T-helper 22 cell (primary cell): Measurements from ENCODE around the gene CLEC10A.

ENCODE experiments used
- DNase-seq: peaks from one replicate; pipeline ENCODE4 v3.0.0-alpha.2; 2020; ENCODE audit warnings: low read depth

The CLEC10A gene

DNA sequence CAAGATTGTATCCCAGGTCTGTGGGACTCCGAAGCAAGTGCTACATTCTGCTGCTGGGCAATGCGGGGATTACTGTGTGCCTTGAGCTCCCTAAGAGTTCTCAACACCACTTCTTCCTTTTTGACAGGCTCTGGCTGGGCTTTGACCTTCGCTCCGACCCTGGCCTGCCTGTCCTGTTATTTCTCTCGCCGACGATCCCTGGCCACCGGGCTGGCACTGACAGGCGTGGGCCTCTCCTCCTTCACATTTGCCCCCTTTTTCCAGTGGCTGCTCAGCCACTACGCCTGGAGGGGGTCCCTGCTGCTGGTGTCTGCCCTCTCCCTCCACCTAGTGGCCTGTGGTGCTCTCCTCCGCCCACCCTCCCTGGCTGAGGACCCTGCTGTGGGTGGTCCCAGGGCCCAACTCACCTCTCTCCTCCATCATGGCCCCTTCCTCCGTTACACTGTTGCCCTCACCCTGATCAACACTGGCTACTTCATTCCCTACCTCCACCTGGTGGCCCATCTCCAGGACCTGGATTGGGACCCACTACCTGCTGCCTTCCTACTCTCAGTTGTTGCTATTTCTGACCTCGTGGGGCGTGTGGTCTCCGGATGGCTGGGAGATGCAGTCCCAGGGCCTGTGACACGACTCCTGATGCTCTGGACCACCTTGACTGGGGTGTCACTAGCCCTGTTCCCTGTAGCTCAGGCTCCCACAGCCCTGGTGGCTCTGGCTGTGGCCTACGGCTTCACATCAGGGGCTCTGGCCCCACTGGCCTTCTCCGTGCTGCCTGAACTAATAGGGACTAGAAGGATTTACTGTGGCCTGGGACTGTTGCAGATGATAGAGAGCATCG lies 41.8 kb downstream of the CLEC10A start:
- DNase-seq, result no peak

DNA sequence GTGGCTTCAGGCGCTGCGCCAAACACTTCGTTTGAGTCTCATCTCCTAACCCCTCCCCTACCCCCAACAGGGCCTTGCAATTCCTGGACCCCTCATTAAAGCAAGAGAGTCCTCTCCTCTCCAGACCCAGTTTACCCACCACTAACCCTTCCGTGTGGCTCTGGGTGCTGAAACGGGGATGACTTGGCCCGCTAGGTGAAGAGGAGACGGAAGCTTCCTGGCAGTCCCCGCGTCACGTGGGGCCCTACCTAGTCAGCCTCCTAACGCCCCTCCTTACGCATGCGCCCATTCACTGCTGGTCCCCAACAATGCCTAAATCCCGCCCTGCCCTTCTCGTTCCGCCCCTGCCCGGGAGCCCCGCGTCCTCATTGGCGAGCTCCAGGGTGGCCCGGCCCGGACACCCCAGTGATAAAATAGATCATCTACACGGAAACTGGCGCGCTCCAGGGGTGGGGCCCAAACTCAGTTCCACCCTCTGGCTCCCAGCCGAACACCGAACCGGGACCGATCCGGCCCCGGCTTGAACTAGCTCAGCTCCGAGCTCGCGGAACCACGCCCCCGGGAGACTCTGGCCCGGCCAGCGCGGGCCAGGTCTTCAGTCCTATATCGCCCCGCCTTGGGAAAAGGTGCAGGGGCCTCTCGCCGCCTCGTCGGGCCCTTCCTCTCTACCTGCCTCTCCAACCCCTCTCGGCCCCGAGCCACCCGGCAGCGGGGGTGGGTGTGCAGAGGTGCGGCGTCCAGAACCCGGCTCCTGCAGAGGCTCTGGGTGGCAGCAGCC lies 44.3 kb downstream of the CLEC10A start, which contains the start of gene SLC16A13:
SLC16A13 (plus strand) TSS at position 425 of the 778 bp plus-strand sequence. CDS start 368 bp downstream, outside the sequence.
- DNase-seq, result peak; percentile 99

DNA sequence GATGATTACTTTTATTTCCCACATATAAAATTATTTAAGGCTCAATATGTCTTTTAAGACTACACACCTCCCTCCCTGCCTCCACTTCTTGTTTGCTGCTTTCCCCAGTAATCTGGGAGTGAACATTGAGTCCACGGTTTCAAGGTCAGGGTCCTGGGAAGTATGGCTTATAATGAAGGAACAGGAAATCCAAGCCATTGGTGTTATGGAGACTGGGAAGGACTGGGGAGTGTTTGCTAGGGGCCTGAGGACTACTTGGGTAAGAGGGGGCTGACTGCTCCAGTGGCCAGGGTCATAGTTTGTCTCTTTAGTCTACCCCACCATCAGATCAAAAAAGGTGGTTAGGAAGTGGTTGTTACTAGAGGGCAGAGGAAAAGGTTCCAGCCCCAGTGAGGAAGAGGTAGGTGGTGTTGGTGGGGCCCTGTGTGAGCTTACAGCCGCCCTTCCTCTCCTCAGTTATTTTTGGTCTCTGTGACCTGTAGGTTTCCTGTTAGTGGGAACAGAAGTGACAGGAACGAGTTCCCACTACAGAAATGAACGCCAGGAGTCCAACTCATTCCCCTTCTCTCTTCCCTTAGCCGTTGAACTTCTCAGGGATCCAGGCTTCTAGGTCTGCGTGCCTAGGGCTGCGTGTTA lies 45.0 kb downstream of the CLEC10A start:
- no peak for DNase-seq

DNA sequence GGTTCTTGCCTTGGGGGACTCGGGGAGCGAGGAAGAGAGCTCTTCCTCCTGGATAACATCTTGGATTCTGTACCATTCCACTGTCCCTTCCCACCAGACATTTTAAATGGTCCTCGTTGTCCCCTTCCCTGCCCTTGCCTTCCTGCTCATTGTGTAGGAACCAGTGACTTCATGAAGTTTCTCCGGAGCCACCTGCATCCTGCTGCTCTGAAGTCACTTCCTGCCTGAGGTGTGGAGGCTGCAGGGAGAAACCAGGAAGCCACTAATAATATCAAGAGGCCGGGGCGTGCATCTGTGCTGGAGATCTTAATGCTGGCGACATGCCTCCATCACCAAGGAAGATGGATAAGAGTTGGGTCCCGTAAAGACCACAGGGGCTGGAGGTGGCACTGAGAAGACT lies 50.4 kb downstream of the CLEC10A start:
- no peak for DNase-seq

GRCh38 chr17:7029096-7029495 lies 51.0 kb downstream of the CLEC10A start:
- DNase-seq, result no peak

DNA sequence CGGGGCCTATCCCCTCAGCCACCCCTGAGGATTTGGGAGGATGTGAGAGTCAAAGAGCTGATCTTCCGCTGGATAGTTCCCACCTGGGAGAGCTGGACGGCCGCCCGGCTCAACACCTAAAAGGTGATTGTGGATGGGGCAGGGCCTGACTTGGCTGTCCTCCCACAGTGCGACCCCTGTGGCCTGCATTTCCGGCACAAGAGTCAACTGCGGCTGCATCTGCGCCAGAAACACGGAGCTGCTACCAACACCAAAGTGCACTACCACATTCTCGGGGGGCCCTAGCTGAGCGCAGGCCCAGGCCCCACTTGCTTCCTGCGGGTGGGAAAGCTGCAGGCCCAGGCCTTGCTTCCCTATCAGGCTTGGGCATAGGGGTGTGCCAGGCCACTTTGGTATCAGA lies 52.7 kb downstream of the CLEC10A start:
- DNase-seq, result no peak

GRCh38 chr17:7026471-7027115 lies 53.5 kb downstream of the CLEC10A start:
- DNase-seq, result no peak

GRCh38 chr17:7025245-7025644 lies 54.8 kb downstream of the CLEC10A start:
- no peak for DNase-seq
